Limb (tissue), 2 donors: ENCODE measurements around the gene PDE1C.

Source experiments
- DNase-seq, 2 donors: peaks; one replicate each; pipeline ENCODE4 v3.0.0-alpha.2; 2016; ENCODE audit errors: extremely low spot score in 2 of 2

The PDE1C gene

GRCh38 chr7:31948029-31948428 lies 122.2 kb downstream of the PDE1C start:
- no peak for DNase-seq

- no peak for DNase-seq
Measured at GRCh38 chr7:31940167-31940566, 130.0 kb downstream of the PDE1C start.

- DNase-seq, result no peak
Measured at GRCh38 chr7:31939076-31939475, 131.1 kb downstream of the PDE1C start.

GRCh38 chr7:31938650-31939049 lies 131.6 kb downstream of the PDE1C start:
- no peak for DNase-seq

GRCh38 chr7:31937982-31938381 lies 132.2 kb downstream of the PDE1C start:
- DNase-seq, result no peak

GRCh38 chr7:31935124-31936054 lies 134.8 kb downstream of the PDE1C start:
- DNase-seq, result no peak

GRCh38 chr7:31934551-31934950 lies 135.7 kb downstream of the PDE1C start:
- DNase-seq, result no peak

GRCh38 chr7:31933481-31933880 lies 136.7 kb downstream of the PDE1C start:
- no peak for DNase-seq

GRCh38 chr7:31926991-31927584 lies 143.1 kb downstream of the PDE1C start:
- DNase-seq, result no peak

- DNase-seq, result no peak
Measured at GRCh38 chr7:31925753-31926454, 144.3 kb downstream of the PDE1C start.

- no peak for DNase-seq
Measured at GRCh38 chr7:31924251-31924650, 146.0 kb downstream of the PDE1C start.

- DNase-seq, result no peak
Measured at GRCh38 chr7:31922848-31923247, 147.4 kb downstream of the PDE1C start.

- DNase-seq, result no peak
Measured at GRCh38 chr7:31921047-31921446, 149.2 kb downstream of the PDE1C start.

- no peak for DNase-seq
Measured at GRCh38 chr7:31919678-31920369, 150.4 kb downstream of the PDE1C start.

- no peak for DNase-seq
Measured at GRCh38 chr7:31918706-31919393, 151.4 kb downstream of the PDE1C start.

GRCh38 chr7:31917256-31917655 lies 153.0 kb downstream of the PDE1C start:
- no peak for DNase-seq

GRCh38 chr7:31910191-31910590 lies 160.0 kb downstream of the PDE1C start:
- DNase-seq, result no peak

GRCh38 chr7:31906479-31907171 lies 163.6 kb downstream of the PDE1C start:
- DNase-seq, result no peak

GRCh38 chr7:31903962-31904361 lies 166.2 kb downstream of the PDE1C start:
- no peak for DNase-seq

- no peak for DNase-seq
Measured at GRCh38 chr7:31899356-31899927, 170.8 kb downstream of the PDE1C start.
